Transverse colon (tissue), 4 donors: ENCODE data around the gene DHDH. TPM values are rescaled to one million over a fixed set of nuclear protein-coding genes. Genes with fewer than 3 reads are reported as not detected.

Experiments used
- DNase-seq: peaks from one replicate; pipeline ENCODE4 v3.0.0-alpha.2; 2019
- H3K27ac ChIP-seq, 4 donors: fragments of 200-600 bp; sonication (generic); 2 replicates each; pipeline ENCODE4 v1.5.1; 2016 to 2018; ENCODE audit warnings: inconsistent platforms in 4 of 4
- H3K27me3 ChIP-seq: fragments of 200-600 bp; sonication (generic); 2 replicates; pipeline ENCODE4 v1.5.1; 2017; ENCODE audit warnings: inconsistent platforms
- H3K36me3 ChIP-seq, 4 donors: fragments of 200-600 bp; sonication (generic); 2 replicates each; pipeline ENCODE4 v1.5.1; 2017 to 2019; ENCODE audit warnings: inconsistent platforms in 4 of 4
- H3K4me1 ChIP-seq, 4 donors: fragments of 200-600 bp; sonication (generic); 2 replicates each; pipeline ENCODE4 v1.5.1; 2017 to 2020; ENCODE audit warnings: inconsistent platforms in 4 of 4
- H3K4me3 ChIP-seq, 4 donors: fragments of 200-600 bp; sonication (generic); 1 replicate in 1 of 4; 2 replicates in 3 of 4; pipeline versions ENCODE4 v1.5.1 to v1.6.1; 2017 to 2019; ENCODE audit warnings: inconsistent platforms in 4 of 4
- H3K9me3 ChIP-seq, 2 donors: fragments of 200-600 bp; sonication (generic); 2 replicates each; pipeline ENCODE4 v1.5.1; 2017 to 2019; ENCODE audit warnings: inconsistent platforms in 2 of 2
- CTCF ChIP-seq, 5 experiments: fragments of 200-600 bp in 3 of 5; fragments of 450-650 bp in 2 of 5; sonication (generic) in 3 of 5; IDR thresholded peaks; 1 replicate in 2 of 5; 2 replicates in 3 of 5; pipeline ENCODE4 v1.5.1; 2016 to 2017; ENCODE audit warnings: antibody characterized with exemption in 5 of 5, inconsistent platforms in 3 of 5, mild to moderate bottlenecking in 2 of 5, moderate library complexity in 1 of 5
- EP300 ChIP-seq: sonication (generic); formaldehyde crosslinking; IDR thresholded peaks from one replicate; pipeline ENCODE4 v1.6.1; 2017; ENCODE audit warnings: antibody characterized with exemption, low read depth
- POLR2A ChIP-seq: fragments of 450-650 bp; IDR thresholded peaks from one replicate; pipeline ENCODE4 v1.6.1; 2016; ENCODE audit warnings: antibody characterized with exemption, mild to moderate bottlenecking, moderate library complexity
- POLR2AphosphoS5 ChIP-seq, 3 donors: sonication (generic); formaldehyde crosslinking; IDR thresholded peaks; one replicate each; pipeline ENCODE4 v1.6.1; 2016; ENCODE audit warnings: antibody characterized with exemption in 3 of 3
- WGBS, 2 donors: methylation state at CpG; one replicate each; pipeline ENCODE4 v1.1.5; 2018; ENCODE audit warnings: low coverage in 1 of 2; 5-methylcytosine and 5-hydroxymethylcytosine counted together
- in situ Hi-C, 4 donors: fragments of 200-750 bp; cut with MboI; loops; one replicate each; pipeline versions ENCODE4 v1.15.0 to v1.15.1; 2017; ENCODE audit warnings: low sequenced_read_pairs in 3 of 4, low pct_ligation_motif_present in 1 of 4, low pct_unique_long_range_greater_than_20kb in 1 of 4
- intact Hi-C: fragments of 100-400 bp; cut with DNase I; formaldehyde crosslinking; loops from one replicate; pipeline ENCODE4 v1.15.1; 2023; ENCODE audit warnings: low total_unique reads
- total RNA-seq, 4 donors: library from RNA; depleted of rRNA; stranded (reverse); fragments of >200 nt; gene quantifications; one replicate each; pipeline ENCODE4 v1.1.0, GENCODE V29; 2016

The DHDH gene
- total RNA-seq, 4 donors from 2014 or later: 3.4 to 4.9 TPM; not detected in 2

- H3K27me3 ChIP-seq: no peaks in the 10 kb centered on the region
- peaks cover 13 to 48% (median 43%) of the 10 kb centered on the region in 4 donors for H3K4me1 ChIP-seq
- in situ Hi-C loops: loop anchor here in 2 of 4 donors (10.0 to 25.0 kb wide), 2 partner anchors 83 to 96 kb away; partner anchors contain the start of genes PPP1R15A (in 2 of the 2) and PLEKHA4 (in 1 of the 2)
- no peaks in the 10 kb centered on the region for H3K9me3 ChIP-seq
- H3K4me3 ChIP-seq: no peak overlapping the region
- no peak for DNase-seq
- intact Hi-C loops: no loop called here
- H3K27ac ChIP-seq: no peak overlapping the region
- 96 to 97% methylated on average over 7 to 8 of the region's 8 CpGs for WGBS, 2 donors
- H3K36me3 ChIP-seq: no peaks in the 10 kb centered on the region
- TF ChIP-seq CTCF (IDR thresholded peaks at IDR 0.05): no peak
- no peak for TF ChIP-seq EP300
- TF ChIP-seq POLR2A: no peak
These were observed 24.5 kb downstream of the DHDH start for GRCh38 chr19:48958006-48958405.

- H3K36me3 ChIP-seq: no peaks in the 10 kb centered on the region
- H3K9me3 ChIP-seq: no peaks in the 10 kb centered on the region
- TF ChIP-seq POLR2A (no peak), EP300 (no peak), POLR2AphosphoS5 (IDR thresholded peaks at IDR 0.05) (no peak), CTCF (IDR thresholded peaks at IDR 0.05) (no peak)
- in situ Hi-C loops (loop anchor here in 2 of 4 donors (10.0 to 25.0 kb wide), 2 partner anchors 85 to 97 kb away; partner anchors contain the start of genes PPP1R15A (in 2 of the 2) and PLEKHA4 (in 1 of the 2)), intact Hi-C loops (loop anchor here (10.0 kb wide), 2 partner anchors 55 to 85 kb away; partner anchors contain the start of genes NUCB1 and PPP1R15A)
- WGBS, 2 donors: 66 to 79% methylated on average over 7 to 16 of the region's 16 CpGs
- DNase-seq: no peak
- peak overlapping the region; percentile 94 to 97 (median 96) for H3K27ac ChIP-seq
- no peaks in the 10 kb centered on the region for H3K27me3 ChIP-seq
- H3K4me3 ChIP-seq: no peak overlapping the region
- H3K4me1 ChIP-seq: peaks cover 27 to 64% (median 55%) of the 10 kb centered on the region in 4 donors
These were observed 26.1 kb downstream of the DHDH start for GRCh38 chr19:48959341-48960239.

- TF ChIP-seq POLR2AphosphoS5 (IDR thresholded peaks at IDR 0.05): no peak
- TF ChIP-seq EP300: no peak
- TF ChIP-seq CTCF (IDR thresholded peaks at IDR 0.05): no peak
- Histone ChIP-seq H3K9me3 (no peaks in the 10 kb centered on the region), H3K4me3 (no peak overlapping the region), H3K36me3 (peaks cover 0 to 1% (median under 1%) of the 10 kb centered on the region in 4 donors), H3K4me1 (peaks cover 23 to 58% (median 50%) of the 10 kb centered on the region in 4 donors), H3K27me3 (no peaks in the 10 kb centered on the region), H3K27ac (peak overlapping the region; percentile 94 to 97 (median 96))
- 82 to 84% methylated on average over 5 to 19 of the region's 19 CpGs for WGBS, 2 donors
- intact Hi-C loops: loop anchor here (10.0 kb wide), 2 partner anchors 56 to 86 kb away; partner anchors contain the start of genes NUCB1 and PPP1R15A
- DNase-seq: peak; percentile 32
- in situ Hi-C loops: loop anchor here in 1 of 4 donors (25.0 kb wide), 1 partner anchor 99 kb away; the partner anchor contains the start of genes PLEKHA4 and PPP1R15A
These were observed 27.7 kb downstream of the DHDH start for GRCh38 chr19:48961051-48961649.

- Histone ChIP-seq H3K27me3 (no peaks in the 10 kb centered on the region), H3K27ac (peak overlapping the region; percentile 94 to 97 (median 96)), H3K4me1 (peaks cover 28 to 60% (median 53%) of the 10 kb centered on the region in 4 donors), H3K9me3 (no peaks in the 10 kb centered on the region), H3K36me3 (peaks cover 0 to 6% (median 3%) of the 10 kb centered on the region in 4 donors), H3K4me3 (no peak overlapping the region)
- no peak for DNase-seq
- in situ Hi-C loops (loop anchor here in 1 of 4 donors (25.0 kb wide), 1 partner anchor 99 kb away; the partner anchor contains the start of genes PLEKHA4 and PPP1R15A), intact Hi-C loops (loop anchor here (10.0 kb wide), 2 partner anchors 57 to 87 kb away; partner anchors contain the start of genes NUCB1 and PPP1R15A)
- TF ChIP-seq POLR2A (no peak), POLR2AphosphoS5 (IDR thresholded peaks at IDR 0.05) (no peak), EP300 (no peak), CTCF (IDR thresholded peaks at IDR 0.05) (no peak)
- 77% methylated on average over 12 of the region's 12 CpGs; no CpG with 5 or more reads in 1 of the 2 donors for WGBS, 2 donors
These were observed 28.2 kb downstream of the DHDH start for GRCh38 chr19:48961673-48962028.
